ENCODE measurements around the gene AIFM3.
A peak's percentile ranks its signal among the peaks of the same experiment; 100 is the strongest.
"Not testable (repeated sequence)": the region's sequence is repeated elsewhere in the genome, so short reads cannot be mapped to it uniquely, and the experiment has no call there.

AIFM3 gene, protein sequence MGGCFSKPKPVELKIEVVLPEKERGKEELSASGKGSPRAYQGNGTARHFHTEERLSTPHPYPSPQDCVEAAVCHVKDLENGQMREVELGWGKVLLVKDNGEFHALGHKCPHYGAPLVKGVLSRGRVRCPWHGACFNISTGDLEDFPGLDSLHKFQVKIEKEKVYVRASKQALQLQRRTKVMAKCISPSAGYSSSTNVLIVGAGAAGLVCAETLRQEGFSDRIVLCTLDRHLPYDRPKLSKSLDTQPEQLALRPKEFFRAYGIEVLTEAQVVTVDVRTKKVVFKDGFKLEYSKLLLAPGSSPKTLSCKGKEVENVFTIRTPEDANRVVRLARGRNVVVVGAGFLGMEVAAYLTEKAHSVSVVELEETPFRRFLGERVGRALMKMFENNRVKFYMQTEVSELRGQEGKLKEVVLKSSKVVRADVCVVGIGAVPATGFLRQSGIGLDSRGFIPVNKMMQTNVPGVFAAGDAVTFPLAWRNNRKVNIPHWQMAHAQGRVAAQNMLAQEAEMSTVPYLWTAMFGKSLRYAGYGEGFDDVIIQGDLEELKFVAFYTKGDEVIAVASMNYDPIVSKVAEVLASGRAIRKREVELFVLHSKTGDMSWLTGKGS

DNA sequence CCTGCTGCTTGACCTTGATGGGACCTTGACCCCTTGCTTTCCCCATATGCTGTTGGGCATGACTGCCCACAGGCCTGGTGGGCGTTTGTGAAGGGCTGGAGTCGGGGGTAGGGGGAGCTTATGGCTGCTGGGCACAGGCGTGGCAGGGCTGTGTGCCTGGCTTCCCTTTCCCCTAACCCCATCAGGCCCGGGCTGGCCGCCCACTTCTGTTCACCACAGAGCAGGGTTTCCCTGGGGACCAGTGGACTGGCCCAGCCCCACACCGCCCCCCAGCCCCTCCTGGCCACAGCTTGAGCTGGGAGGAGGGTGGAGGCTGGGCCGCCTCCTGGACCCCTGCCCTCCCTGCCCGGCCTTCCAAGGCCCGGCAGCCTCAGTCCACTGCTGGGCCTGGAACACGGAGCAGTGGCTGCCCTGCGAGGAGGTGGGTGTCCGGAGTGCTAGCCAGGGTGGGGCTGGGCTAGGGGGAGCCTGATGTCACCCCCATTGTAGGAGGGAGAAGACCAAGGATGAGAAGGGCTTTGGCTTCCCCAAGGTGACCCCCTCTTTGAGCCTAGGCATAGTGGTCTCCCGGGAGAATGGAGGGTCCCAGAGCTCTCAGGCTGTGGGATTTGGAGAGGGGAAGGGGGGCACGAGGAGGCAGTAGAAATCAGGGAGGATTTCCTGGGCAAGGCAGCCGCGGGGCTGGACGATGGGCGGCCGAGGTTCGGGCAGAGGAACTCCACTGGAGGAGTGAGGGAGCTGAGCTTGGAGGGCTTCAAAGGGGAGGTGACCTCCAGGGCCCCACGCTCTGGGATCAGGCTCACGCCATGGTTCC lies at the start of gene AIFM3:
Gene AIFM3, plus strand, starts transcription at position 373 of the 814 bp plus-strand sequence. CDS start 690 bp downstream, outside the sequence.
- Histone ChIP-seq H3K36me3 (ENCODE audit: insufficient read depth, low read length) (no peaks in the 10 kb centered on the region), H3K79me2 (ENCODE audit: control insufficient read depth, insufficient read depth, low read length, unreplicated experiment) (no peaks in the 10 kb centered on the region), H3K27me3 (ENCODE audit: insufficient read depth, low read length) (peaks cover 6% of the 10 kb centered on the region), H3K27ac (ENCODE audit: low read depth, low read length) (no peak within 1 kb of the TSS), H3K4me1 (ENCODE audit: control insufficient read depth, insufficient read depth, low read length, unreplicated experiment) (no peaks in the 10 kb centered on the region), H2AFZ (ENCODE audit: low read length, unreplicated experiment) (no peak within 1 kb of the TSS), H3K4me3 (ENCODE audit: low read depth, low read length) (no peak within 1 kb of the TSS)

DNA sequence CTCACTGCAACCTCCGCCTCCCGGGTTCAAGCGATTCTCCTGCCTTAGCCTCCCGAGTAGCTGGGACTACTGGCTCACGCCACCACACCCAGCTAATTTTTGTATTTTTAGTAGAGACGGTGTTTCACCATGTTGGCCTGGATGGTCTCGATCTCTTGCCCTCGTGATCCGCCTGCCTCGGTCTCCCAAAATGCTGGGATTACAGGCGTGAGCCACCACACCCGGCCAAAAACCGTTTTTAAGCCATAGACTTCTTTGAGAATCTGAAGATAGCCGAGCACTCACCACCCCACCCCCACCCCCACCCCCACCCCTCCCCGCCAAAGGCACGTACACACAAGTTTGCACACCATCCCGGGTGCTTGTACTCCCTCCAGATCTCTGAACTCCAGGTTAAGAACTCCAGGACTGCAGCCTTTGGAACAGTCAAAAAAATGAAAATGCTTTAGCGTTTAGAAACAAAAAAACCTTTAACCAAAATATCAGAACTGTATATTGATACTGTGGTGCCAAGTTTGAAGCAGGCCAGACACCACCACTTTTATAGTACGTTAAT lies 48.3 kb upstream of the AIFM3 start:
- no peaks in the 10 kb centered on the region for H3K36me3 ChIP-seq (ENCODE audit: insufficient read depth, low read length)
- no peaks in the 10 kb centered on the region for H3K27me3 ChIP-seq (ENCODE audit: insufficient read depth, low read length)
- H3K4me3 ChIP-seq (ENCODE audit: low read depth, low read length), result peak overlapping the region; percentile 95
- peaks cover 61% of the 10 kb centered on the region for H3K79me2 ChIP-seq (ENCODE audit: control insufficient read depth, insufficient read depth, low read length, unreplicated experiment)
- no peak overlapping the region for H2AFZ ChIP-seq (ENCODE audit: low read length, unreplicated experiment)
- H3K4me1 ChIP-seq (ENCODE audit: control insufficient read depth, insufficient read depth, low read length, unreplicated experiment), result peaks cover 9% of the 10 kb centered on the region
- no peak overlapping the region for H3K27ac ChIP-seq (ENCODE audit: low read depth, low read length)

DNA sequence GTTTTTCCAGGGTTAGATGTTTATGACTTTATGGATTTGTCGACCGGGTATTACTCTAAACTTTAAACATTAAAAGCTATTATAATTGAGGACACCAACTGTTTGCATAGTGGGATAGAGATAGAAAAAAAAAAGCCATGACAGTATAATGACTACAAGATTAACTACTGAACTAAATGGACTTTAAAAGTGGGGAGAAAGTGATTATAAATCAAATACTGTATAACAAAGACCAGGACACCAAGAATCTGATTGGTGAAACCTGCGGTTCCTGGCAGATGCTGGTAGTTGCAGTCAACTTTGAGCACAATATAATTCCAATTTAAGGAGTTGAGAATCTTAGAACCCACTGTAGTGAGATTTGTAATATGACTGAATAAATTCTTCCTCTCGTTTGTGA lies 47.3 kb upstream of the AIFM3 start:
- no peaks in the 10 kb centered on the region for H3K27me3 ChIP-seq (ENCODE audit: insufficient read depth, low read length)
- H3K27ac ChIP-seq (ENCODE audit: low read depth, low read length), result no peak overlapping the region
- peaks cover 9% of the 10 kb centered on the region for H3K4me1 ChIP-seq (ENCODE audit: control insufficient read depth, insufficient read depth, low read length, unreplicated experiment)
- no peak overlapping the region for H2AFZ ChIP-seq (ENCODE audit: low read length, unreplicated experiment)
- no peaks in the 10 kb centered on the region for H3K36me3 ChIP-seq (ENCODE audit: insufficient read depth, low read length)
- peaks cover 71% of the 10 kb centered on the region for H3K79me2 ChIP-seq (ENCODE audit: control insufficient read depth, insufficient read depth, low read length, unreplicated experiment)
- H3K4me3 ChIP-seq (ENCODE audit: low read depth, low read length), result peak overlapping the region; percentile 95

DNA sequence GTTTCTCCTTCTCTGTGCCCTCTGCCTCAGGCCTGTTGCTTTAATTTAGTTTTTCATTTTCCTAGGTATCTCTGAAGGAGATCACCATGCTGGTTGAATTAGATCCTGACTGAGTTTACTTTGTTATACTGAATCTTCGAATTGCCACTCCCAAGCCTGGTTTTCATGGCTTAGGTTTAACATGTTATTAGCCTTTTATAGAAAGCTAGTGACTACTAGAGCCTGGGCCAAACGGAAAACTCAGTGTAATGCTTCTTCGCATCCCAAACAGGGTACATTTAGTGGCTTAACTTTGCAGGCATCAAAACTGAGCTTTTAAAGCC lies 46.2 kb upstream of the AIFM3 start:
- Histone ChIP-seq H3K36me3 (ENCODE audit: insufficient read depth, low read length) (no peaks in the 10 kb centered on the region), H3K79me2 (ENCODE audit: control insufficient read depth, insufficient read depth, low read length, unreplicated experiment) (peaks cover 80% of the 10 kb centered on the region), H3K4me3 (ENCODE audit: low read depth, low read length) (peak overlapping the region; percentile 95), H3K27ac (ENCODE audit: low read depth, low read length) (no peak overlapping the region), H2AFZ (ENCODE audit: low read length, unreplicated experiment) (no peak overlapping the region), H3K27me3 (ENCODE audit: insufficient read depth, low read length) (no peaks in the 10 kb centered on the region), H3K4me1 (ENCODE audit: control insufficient read depth, insufficient read depth, low read length, unreplicated experiment) (peaks cover 9% of the 10 kb centered on the region)

DNA sequence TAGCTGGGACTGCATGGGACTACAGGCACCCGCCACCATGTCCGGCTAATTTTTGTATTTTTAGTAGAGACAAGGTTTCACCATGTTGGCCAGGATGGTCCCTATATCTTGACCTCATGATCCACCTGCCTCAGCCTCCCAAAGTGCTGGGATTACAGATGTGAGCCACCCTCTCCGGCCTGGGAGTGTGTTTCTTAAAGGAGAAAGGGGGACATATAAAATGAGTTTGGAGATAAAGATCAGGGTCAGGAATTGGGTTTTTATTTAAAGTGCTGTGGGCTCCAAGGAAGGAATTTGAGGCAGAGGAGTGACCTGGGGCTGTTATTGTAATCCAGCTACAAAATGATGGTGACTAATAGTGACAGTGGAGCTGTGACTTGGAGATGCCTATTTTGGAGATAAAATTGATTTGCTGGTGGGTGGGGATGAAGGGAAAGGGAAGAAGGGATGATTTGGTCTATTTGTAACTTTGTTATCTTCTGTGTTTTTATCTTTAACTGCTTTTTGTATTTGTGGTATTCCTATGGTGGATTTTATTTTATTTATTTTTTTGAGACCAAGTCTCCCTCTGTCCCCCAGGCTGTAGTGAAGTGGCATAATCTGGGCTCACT lies 44.8 kb upstream of the AIFM3 start:
- peaks cover 90% of the 10 kb centered on the region for H3K79me2 ChIP-seq (ENCODE audit: control insufficient read depth, insufficient read depth, low read length, unreplicated experiment)
- H2AFZ ChIP-seq (ENCODE audit: low read length, unreplicated experiment), result no peak overlapping the region
- H3K4me3 ChIP-seq (ENCODE audit: low read depth, low read length), result no peak overlapping the region
- H3K4me1 ChIP-seq (ENCODE audit: control insufficient read depth, insufficient read depth, low read length, unreplicated experiment), result peaks cover 9% of the 10 kb centered on the region
- H3K27me3 ChIP-seq (ENCODE audit: insufficient read depth, low read length), result no peaks in the 10 kb centered on the region
- H3K27ac ChIP-seq (ENCODE audit: low read depth, low read length), result no peak overlapping the region
- H3K36me3 ChIP-seq (ENCODE audit: insufficient read depth, low read length), result no peaks in the 10 kb centered on the region

DNA sequence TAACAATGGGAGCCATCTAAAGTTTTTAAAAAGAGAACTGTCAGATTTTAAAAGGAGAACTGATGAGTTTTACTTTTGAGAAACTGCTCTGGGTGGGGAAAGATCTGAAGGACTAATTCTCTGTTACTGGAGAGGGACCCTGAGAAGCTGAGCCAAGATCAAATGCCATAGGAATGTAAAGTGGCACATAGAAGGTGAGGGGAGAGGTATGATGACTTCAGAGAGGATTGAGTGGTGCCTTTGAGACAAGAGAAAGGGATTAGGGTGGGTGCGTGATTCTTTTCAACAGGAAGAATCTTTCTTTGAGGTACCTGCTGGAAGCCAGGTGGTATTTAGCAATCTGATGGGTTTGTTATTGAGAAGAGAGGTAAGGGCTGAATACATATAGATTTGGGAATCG lies 40.8 kb upstream of the AIFM3 start:
- Histone ChIP-seq H3K4me1 (ENCODE audit: control insufficient read depth, insufficient read depth, low read length, unreplicated experiment) (peaks cover 3% of the 10 kb centered on the region), H3K27ac (ENCODE audit: low read depth, low read length) (no peak overlapping the region), H3K79me2 (ENCODE audit: control insufficient read depth, insufficient read depth, low read length, unreplicated experiment) (peaks cover 81% of the 10 kb centered on the region), H2AFZ (ENCODE audit: low read length, unreplicated experiment) (no peak overlapping the region), H3K27me3 (ENCODE audit: insufficient read depth, low read length) (no peaks in the 10 kb centered on the region), H3K4me3 (ENCODE audit: low read depth, low read length) (no peak overlapping the region), H3K36me3 (ENCODE audit: insufficient read depth, low read length) (no peaks in the 10 kb centered on the region)

DNA sequence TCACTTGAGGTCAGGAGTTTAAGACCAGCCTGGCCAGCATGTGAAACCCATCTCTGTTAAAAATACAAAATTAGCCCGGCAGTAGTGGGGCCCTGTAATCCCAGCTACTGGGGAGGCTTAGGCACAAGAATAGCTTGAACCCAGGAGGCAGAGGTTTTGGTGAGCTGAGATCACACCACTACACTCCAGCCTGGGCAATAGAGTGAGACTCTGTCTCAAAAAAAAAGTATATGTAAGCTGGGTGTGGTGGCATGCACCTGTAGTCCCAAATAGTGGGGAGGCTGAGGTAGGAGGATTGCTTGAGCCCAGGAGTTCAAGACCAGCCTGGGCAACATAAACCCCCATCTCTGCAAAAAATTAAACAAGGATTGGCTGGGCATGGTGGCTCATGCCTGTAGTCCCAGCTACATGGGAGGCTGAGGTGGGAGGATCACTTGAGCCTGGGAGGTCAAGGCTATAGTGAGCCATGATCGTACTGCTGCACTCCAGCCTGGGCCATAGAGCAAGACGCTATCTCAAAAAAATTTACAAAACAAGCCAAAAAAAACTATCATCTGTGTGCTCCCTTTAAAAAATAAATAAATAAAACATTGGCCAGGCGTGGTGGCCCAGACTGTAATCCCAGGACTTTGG lies 39.0 kb upstream of the AIFM3 start:
- no peak overlapping the region for H3K27ac ChIP-seq (ENCODE audit: low read depth, low read length)
- no peak overlapping the region for H2AFZ ChIP-seq (ENCODE audit: low read length, unreplicated experiment)
- no peaks in the 10 kb centered on the region for H3K27me3 ChIP-seq (ENCODE audit: insufficient read depth, low read length)
- no peaks in the 10 kb centered on the region for H3K36me3 ChIP-seq (ENCODE audit: insufficient read depth, low read length)
- H3K4me3 ChIP-seq (ENCODE audit: low read depth, low read length), result no peak overlapping the region
- H3K4me1 ChIP-seq (ENCODE audit: control insufficient read depth, insufficient read depth, low read length, unreplicated experiment), result no peaks in the 10 kb centered on the region
- peaks cover 78% of the 10 kb centered on the region for H3K79me2 ChIP-seq (ENCODE audit: control insufficient read depth, insufficient read depth, low read length, unreplicated experiment)

DNA sequence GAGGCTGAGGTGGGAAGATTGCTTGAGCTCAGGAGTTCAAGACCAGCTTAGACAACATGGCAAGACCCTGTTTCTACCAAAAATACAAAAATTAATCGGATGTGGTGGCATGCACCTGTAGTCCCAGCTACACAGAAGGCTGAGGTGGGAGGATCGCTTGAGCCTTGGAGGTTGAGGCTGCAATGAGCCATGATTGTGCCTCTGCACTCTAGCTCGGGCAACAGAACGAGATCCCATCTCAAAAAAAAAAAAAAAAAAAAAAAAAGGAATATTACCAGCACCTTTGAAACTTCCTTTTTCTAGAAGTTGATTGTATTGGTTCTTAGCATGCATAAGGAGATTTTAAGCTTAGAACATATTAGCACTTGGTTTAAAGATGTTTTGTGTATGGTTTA lies 38.5 kb upstream of the AIFM3 start:
- H3K79me2 ChIP-seq (ENCODE audit: control insufficient read depth, insufficient read depth, low read length, unreplicated experiment), result peaks cover 77% of the 10 kb centered on the region
- no peak overlapping the region for H3K4me3 ChIP-seq (ENCODE audit: low read depth, low read length)
- H3K27ac ChIP-seq (ENCODE audit: low read depth, low read length), result no peak overlapping the region
- no peaks in the 10 kb centered on the region for H3K36me3 ChIP-seq (ENCODE audit: insufficient read depth, low read length)
- H3K27me3 ChIP-seq (ENCODE audit: insufficient read depth, low read length), result no peaks in the 10 kb centered on the region
- no peaks in the 10 kb centered on the region for H3K4me1 ChIP-seq (ENCODE audit: control insufficient read depth, insufficient read depth, low read length, unreplicated experiment)
- no peak overlapping the region for H2AFZ ChIP-seq (ENCODE audit: low read length, unreplicated experiment)

DNA sequence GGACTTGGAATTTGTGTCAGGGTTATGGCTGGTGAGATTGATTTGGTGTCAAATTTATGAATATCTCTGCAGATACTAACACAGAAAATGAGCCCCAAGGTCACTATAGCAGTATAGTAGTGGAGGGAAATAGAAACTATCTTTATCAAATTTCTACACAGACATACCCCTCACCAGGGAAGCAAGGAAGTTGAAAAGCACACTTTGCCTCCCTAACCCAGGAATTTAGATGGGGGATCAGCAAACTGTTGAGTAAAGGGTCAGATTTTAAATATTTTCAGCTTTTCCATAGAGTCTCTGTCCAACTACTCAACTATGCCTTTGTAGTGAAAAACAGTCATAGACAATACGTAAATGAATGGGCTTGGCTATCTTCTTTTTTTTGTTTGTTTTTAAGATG lies 37.1 kb upstream of the AIFM3 start:
- no peak overlapping the region for H3K4me3 ChIP-seq (ENCODE audit: low read depth, low read length)
- H3K36me3 ChIP-seq (ENCODE audit: insufficient read depth, low read length), result no peaks in the 10 kb centered on the region
- H3K27ac ChIP-seq (ENCODE audit: low read depth, low read length), result no peak overlapping the region
- H3K27me3 ChIP-seq (ENCODE audit: insufficient read depth, low read length), result no peaks in the 10 kb centered on the region
- no peaks in the 10 kb centered on the region for H3K4me1 ChIP-seq (ENCODE audit: control insufficient read depth, insufficient read depth, low read length, unreplicated experiment)
- no peak overlapping the region for H2AFZ ChIP-seq (ENCODE audit: low read length, unreplicated experiment)
- H3K79me2 ChIP-seq (ENCODE audit: control insufficient read depth, insufficient read depth, low read length, unreplicated experiment), result peaks cover 77% of the 10 kb centered on the region

DNA sequence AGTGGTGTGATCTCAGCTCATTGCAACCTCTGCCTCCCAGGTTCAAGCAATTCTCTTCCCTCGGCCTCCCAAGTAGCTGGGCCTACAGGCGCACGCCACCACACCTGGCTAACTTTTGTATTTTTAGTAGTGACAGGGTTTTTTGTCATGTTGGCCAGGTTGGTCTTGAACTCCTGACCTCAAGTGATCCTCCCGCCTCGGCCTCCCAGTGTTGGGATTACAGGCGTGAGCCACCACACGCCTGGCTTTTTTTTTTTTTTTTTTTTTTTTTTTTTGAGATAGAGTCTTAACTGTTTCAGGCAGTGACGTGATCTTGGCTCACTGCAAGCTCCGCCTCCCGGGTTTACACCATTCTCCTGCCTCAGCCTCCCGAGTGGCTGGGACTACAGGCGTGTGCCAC lies 36.6 kb upstream of the AIFM3 start:
- not testable (repeated sequence) for H3K4me3 ChIP-seq (ENCODE audit: low read depth, low read length); H3K27ac ChIP-seq (ENCODE audit: low read depth, low read length); H3K27me3 ChIP-seq (ENCODE audit: insufficient read depth, low read length); H3K4me1 ChIP-seq (ENCODE audit: control insufficient read depth, insufficient read depth, low read length, unreplicated experiment); H2AFZ ChIP-seq (ENCODE audit: low read length, unreplicated experiment); H3K36me3 ChIP-seq (ENCODE audit: insufficient read depth, low read length)
- peaks cover 76% of the 10 kb centered on the region for H3K79me2 ChIP-seq (ENCODE audit: control insufficient read depth, insufficient read depth, low read length, unreplicated experiment)
